GM23338 (cell line): Measurements from ENCODE around the gene LMBR1. TPM values are rescaled to one million over a fixed set of nuclear protein-coding genes. Genes with fewer than 3 reads are reported as not detected.

Source experiments
- ATAC-seq: fragments of 200-7000 bp; cut with Tn5 transposase; 3 replicates; pipeline ENCODE4 v1.9.1; 2020
- DNase-seq: peaks from one replicate; pipeline ENCODE4 v3.0.0-alpha.2; 2015; ENCODE audit warnings: low spot score
- H2AFZ ChIP-seq: fragments of 200-600 bp; sonication (generic); 2 replicates; pipeline ENCODE4 v1.8.0; 2016; ENCODE audit warnings: antibody characterized with exemption, mild to moderate bottlenecking, moderate library complexity
- H3F3A ChIP-seq: fragments of 200-600 bp; sonication (generic); replicated peaks from 2 replicates; pipeline ENCODE4 v1.8.0; 2017; ENCODE audit warnings: antibody characterized with exemption, mixed run types, low read depth
- H3K27ac ChIP-seq: fragments of 200-600 bp; sonication (generic); 2 replicates; pipeline ENCODE4 v1.6.1; 2016; ENCODE audit warnings: low read depth
- H3K27me3 ChIP-seq: fragments of 200-600 bp; sonication (generic); 2 replicates; pipeline ENCODE4 v1.8.0; 2016; ENCODE audit warnings: mild to moderate bottlenecking, mixed run types, moderate library complexity; ENCODE audit not compliant: insufficient read depth
- H3K36me3 ChIP-seq: fragments of 200-600 bp; sonication (generic); 2 replicates; pipeline ENCODE4 v1.8.0; 2016; ENCODE audit warnings: mild to moderate bottlenecking; ENCODE audit not compliant: insufficient read depth
- H3K4me1 ChIP-seq: fragments of 200-600 bp; sonication (generic); 2 replicates; pipeline ENCODE4 v1.8.0; 2016; ENCODE audit warnings: mild to moderate bottlenecking, moderate library complexity; ENCODE audit not compliant: insufficient read depth
- H3K4me2 ChIP-seq: fragments of 200-600 bp; sonication (generic); 2 replicates; pipeline ENCODE4 v1.7.1; 2017; ENCODE audit warnings: mixed run types
- H3K4me3 ChIP-seq: fragments of 200-600 bp; sonication (generic); 2 replicates; pipeline ENCODE4 v1.6.1; 2016; ENCODE audit warnings: mixed run types
- H3K79me2 ChIP-seq: fragments of 200-600 bp; sonication (generic); replicated peaks from 2 replicates; pipeline ENCODE4 v1.8.0; 2017; ENCODE audit warnings: mild to moderate bottlenecking; ENCODE audit not compliant: insufficient read depth
- H3K9me2 ChIP-seq: fragments of 200-600 bp; sonication (generic); 2 replicates; pipeline ENCODE4 v1.8.0; 2017; ENCODE audit not compliant: insufficient read depth
- H4K20me1 ChIP-seq: fragments of 200-600 bp; sonication (generic); replicated peaks from 2 replicates; pipeline ENCODE4 v1.8.0; 2017; ENCODE audit warnings: mild to moderate bottlenecking; ENCODE audit not compliant: insufficient read depth
- H3K27ac Mint-ChIP-seq: 2 replicates; pipeline ENCODE4 v1.8.0; 2020; ENCODE audit warnings: inconsistent platforms, mild to moderate bottlenecking, moderate library complexity, mixed read lengths
- H3K27me3 Mint-ChIP-seq: 3 replicates; pipeline ENCODE4 v1.8.0; 2022; ENCODE audit warnings: low read depth, mild to moderate bottlenecking, moderate library complexity, mixed read lengths, inconsistent platforms; ENCODE audit not compliant: insufficient read depth, poor library complexity
- H3K36me3 Mint-ChIP-seq: 3 replicates; pipeline ENCODE4 v1.8.0; 2021; ENCODE audit warnings: low read depth, mild to moderate bottlenecking, inconsistent platforms, moderate library complexity, mixed read lengths
- H3K4me1 Mint-ChIP-seq: 3 replicates; pipeline ENCODE4 v1.8.0; 2020; ENCODE audit warnings: mild to moderate bottlenecking, inconsistent platforms, mixed read lengths
- H3K4me3 Mint-ChIP-seq: 3 replicates; pipeline ENCODE4 v1.8.0; 2021; ENCODE audit warnings: moderate library complexity, mild to moderate bottlenecking, inconsistent platforms, mixed read lengths
- H3K9me3 Mint-ChIP-seq: 3 replicates; pipeline ENCODE4 v1.8.0; 2020; ENCODE audit warnings: moderate library complexity, mild to moderate bottlenecking, inconsistent platforms, mixed read lengths
- CREB1 ChIP-seq: fragments of 250-450 bp; sonication (Bioruptor Pico); IDR thresholded peaks from 2 replicates; pipeline ENCODE4 v1.5.0; 2020; ENCODE audit warnings: low read depth, mild to moderate bottlenecking, moderate library complexity
- ETS1 ChIP-seq: IDR thresholded peaks from 2 replicates; pipeline ENCODE4 v1.6.1; 2016; ENCODE audit warnings: antibody characterized with exemption
- EZH2 ChIP-seq: fragments of 200-600 bp; sonication (generic); IDR thresholded peaks from one replicate; pipeline ENCODE4 v1.8.0; 2017; ENCODE audit warnings: antibody characterized with exemption, mild to moderate bottlenecking, low read depth; ENCODE audit not compliant: unreplicated experiment
- EZH2phosphoT487 ChIP-seq: fragments of 200-600 bp; sonication (generic); IDR thresholded peaks from one replicate; pipeline ENCODE4 v1.8.1; 2018; ENCODE audit warnings: antibody characterized with exemption; ENCODE audit not compliant: unreplicated experiment
- JUNB ChIP-seq: IDR thresholded peaks from one replicate; pipeline ENCODE4 v1.6.1; 2016; ENCODE audit warnings: antibody characterized with exemption; ENCODE audit not compliant: unreplicated experiment
- NANOG ChIP-seq: IDR thresholded peaks from 2 replicates; pipeline ENCODE4 v1.6.1; 2016; ENCODE audit warnings: antibody characterized with exemption, borderline replicate concordance
- POLR2AphosphoS5 ChIP-seq: IDR thresholded peaks from 2 replicates; pipeline ENCODE4 v1.6.1; 2016; ENCODE audit warnings: antibody characterized with exemption, low read depth
- REST ChIP-seq: IDR thresholded peaks from one replicate; pipeline ENCODE4 v1.6.1; 2018; ENCODE audit warnings: antibody characterized with exemption; ENCODE audit not compliant: unreplicated experiment
- STAT1 ChIP-seq: IDR thresholded peaks from one replicate; pipeline ENCODE4 v1.6.1; 2016; ENCODE audit warnings: antibody characterized with exemption; ENCODE audit not compliant: unreplicated experiment
- ZNF114 ChIP-seq: fragments of 250-450 bp; sonication (Bioruptor Pico); IDR thresholded peaks from 2 replicates; pipeline ENCODE4 v1.5.0; 2020; ENCODE audit warnings: mild to moderate bottlenecking, moderate library complexity
- ZNF331 ChIP-seq: fragments of 250-450 bp; sonication (Bioruptor Pico); IDR thresholded peaks from 2 replicates; pipeline ENCODE4 v1.5.0; 2020; ENCODE audit warnings: low read depth, mild to moderate bottlenecking, moderate library complexity
- polyA plus RNA-seq: library from polyadenylated mRNA; unstranded; fragments of >200 nt; fragmentation: Nextera tagmentation; extraction: Ambion mirVana; gene quantifications from 2 replicates; pipeline ENCODE4 v1.2.1, GENCODE V29; 2016
- total RNA-seq: library from RNA; depleted of rRNA; stranded (reverse); fragments of >200 nt; shearing (Covaris generic); gene quantifications from 2 replicates; pipeline ENCODE4 v1.2.3, GENCODE V29; 2014
- TF ChIP-seq, protein P1 (sequence below): fragments of 250-450 bp; sonication (Bioruptor Pico); IDR thresholded peaks from 2 replicates; pipeline ENCODE4 v1.5.0; 2020; ENCODE audit warnings: mild to moderate bottlenecking, moderate library complexity
- TF ChIP-seq, protein P2 (sequence below), 2 experiments: fragments of 200-600 bp in 1 of 2; sonication (generic) in 1 of 2; conservative IDR thresholded peaks; 2 replicates each; pipeline versions ENCODE4 v1.5.1 to v1.6.1; 2016 to 2017; ENCODE audit warnings: antibody characterized with exemption in 2 of 2, low read depth in 2 of 2, mild to moderate bottlenecking in 2 of 2, moderate library complexity in 1 of 2

The LMBR1 gene
- total and polyA plus RNA-seq, 2 experiments from 2014 or later = 21.8 to 90.1 TPM

- DNase-seq = no peak
- Histone ChIP-seq H3K4me1 (no peaks in the 10 kb centered on the region), H3K36me3 (no peaks in the 10 kb centered on the region), H3K4me2 (no peak overlapping the region), H3K79me2 (peaks cover 11% of the 10 kb centered on the region; the same call in 1 of the 2 replicates), H4K20me1 (peaks cover 3% of the 10 kb centered on the region; the same call in 1 of the 2 replicates), H3F3A (no peaks in the 10 kb centered on the region), H3K27me3 (no peaks in the 10 kb centered on the region), H2AFZ (no peak overlapping the region), H3K9me2 (no peaks in the 10 kb centered on the region), H3K27ac (no peak overlapping the region), H3K4me3 (no peak overlapping the region)
- no peak overlapping the region for H3K27ac Mint-ChIP-seq
- no peaks in the 10 kb centered on the region for H3K27me3 Mint-ChIP-seq
- H3K9me3 Mint-ChIP-seq = no peaks in the 10 kb centered on the region
- peaks cover 3% of the 10 kb centered on the region; the same call in 1 of the 3 replicates for H3K36me3 Mint-ChIP-seq
- no peak for ATAC-seq
- H3K4me3 Mint-ChIP-seq = no peak overlapping the region
- peaks cover 14% of the 10 kb centered on the region for H3K4me1 Mint-ChIP-seq
- TF ChIP-seq, protein P1, sequence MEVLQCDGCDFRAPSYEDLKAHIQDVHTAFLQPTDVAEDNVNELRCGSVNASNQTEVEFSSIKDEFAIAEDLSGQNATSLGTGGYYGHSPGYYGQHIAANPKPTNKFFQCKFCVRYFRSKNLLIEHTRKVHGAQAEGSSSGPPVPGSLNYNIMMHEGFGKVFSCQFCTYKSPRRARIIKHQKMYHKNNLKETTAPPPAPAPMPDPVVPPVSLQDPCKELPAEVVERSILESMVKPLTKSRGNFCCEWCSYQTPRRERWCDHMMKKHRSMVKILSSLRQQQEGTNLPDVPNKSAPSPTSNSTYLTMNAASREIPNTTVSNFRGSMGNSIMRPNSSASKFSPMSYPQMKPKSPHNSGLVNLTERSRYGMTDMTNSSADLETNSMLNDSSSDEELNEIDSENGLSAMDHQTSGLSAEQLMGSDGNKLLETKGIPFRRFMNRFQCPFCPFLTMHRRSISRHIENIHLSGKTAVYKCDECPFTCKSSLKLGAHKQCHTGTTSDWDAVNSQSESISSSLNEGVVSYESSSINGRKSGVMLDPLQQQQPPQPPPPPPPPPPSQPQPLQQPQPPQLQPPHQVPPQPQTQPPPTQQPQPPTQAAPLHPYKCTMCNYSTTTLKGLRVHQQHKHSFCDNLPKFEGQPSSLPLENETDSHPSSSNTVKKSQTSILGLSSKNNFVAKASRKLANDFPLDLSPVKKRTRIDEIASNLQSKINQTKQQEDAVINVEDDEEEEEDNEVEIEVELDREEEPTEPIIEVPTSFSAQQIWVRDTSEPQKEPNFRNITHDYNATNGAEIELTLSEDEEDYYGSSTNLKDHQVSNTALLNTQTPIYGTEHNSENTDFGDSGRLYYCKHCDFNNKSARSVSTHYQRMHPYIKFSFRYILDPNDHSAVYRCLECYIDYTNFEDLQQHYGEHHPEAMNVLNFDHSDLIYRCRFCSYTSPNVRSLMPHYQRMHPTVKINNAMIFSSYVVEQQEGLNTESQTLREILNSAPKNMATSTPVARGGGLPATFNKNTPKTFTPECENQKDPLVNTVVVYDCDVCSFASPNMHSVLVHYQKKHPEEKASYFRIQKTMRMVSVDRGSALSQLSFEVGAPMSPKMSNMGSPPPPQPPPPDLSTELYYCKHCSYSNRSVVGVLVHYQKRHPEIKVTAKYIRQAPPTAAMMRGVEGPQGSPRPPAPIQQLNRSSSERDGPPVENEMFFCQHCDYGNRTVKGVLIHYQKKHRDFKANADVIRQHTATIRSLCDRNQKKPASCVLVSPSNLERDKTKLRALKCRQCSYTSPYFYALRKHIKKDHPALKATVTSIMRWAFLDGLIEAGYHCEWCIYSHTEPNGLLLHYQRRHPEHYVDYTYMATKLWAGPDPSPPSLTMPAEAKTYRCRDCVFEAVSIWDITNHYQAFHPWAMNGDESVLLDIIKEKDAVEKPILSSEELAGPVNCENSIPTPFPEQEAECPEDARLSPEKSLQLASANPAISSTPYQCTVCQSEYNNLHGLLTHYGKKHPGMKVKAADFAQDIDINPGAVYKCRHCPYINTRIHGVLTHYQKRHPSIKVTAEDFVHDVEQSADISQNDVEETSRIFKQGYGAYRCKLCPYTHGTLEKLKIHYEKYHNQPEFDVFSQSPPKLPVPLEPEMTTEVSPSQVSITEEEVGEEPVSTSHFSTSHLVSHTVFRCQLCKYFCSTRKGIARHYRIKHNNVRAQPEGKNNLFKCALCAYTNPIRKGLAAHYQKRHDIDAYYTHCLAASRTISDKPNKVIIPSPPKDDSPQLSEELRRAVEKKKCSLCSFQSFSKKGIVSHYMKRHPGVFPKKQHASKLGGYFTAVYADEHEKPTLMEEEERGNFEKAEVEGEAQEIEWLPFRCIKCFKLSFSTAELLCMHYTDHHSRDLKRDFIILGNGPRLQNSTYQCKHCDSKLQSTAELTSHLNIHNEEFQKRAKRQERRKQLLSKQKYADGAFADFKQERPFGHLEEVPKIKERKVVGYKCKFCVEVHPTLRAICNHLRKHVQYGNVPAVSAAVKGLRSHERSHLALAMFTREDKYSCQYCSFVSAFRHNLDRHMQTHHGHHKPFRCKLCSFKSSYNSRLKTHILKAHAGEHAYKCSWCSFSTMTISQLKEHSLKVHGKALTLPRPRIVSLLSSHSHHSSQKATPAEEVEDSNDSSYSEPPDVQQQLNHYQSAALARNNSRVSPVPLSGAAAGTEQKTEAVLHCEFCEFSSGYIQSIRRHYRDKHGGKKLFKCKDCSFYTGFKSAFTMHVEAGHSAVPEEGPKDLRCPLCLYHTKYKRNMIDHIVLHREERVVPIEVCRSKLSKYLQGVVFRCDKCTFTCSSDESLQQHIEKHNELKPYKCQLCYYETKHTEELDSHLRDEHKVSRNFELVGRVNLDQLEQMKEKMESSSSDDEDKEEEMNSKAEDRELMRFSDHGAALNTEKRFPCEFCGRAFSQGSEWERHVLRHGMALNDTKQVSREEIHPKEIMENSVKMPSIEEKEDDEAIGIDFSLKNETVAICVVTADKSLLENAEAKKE = no peak
- TF ChIP-seq ETS1 (no peak), EZH2 (no peak), NANOG (no peak), STAT1 (no peak), POLR2AphosphoS5 (no peak), ZNF114 (CRISPR knock-in tag) (no peak), REST (no peak), JUNB (no peak), ZNF331 (no peak), EZH2phosphoT487 (no peak), CREB1 (CRISPR knock-in tag) (no peak)
- TF ChIP-seq, protein P2, sequence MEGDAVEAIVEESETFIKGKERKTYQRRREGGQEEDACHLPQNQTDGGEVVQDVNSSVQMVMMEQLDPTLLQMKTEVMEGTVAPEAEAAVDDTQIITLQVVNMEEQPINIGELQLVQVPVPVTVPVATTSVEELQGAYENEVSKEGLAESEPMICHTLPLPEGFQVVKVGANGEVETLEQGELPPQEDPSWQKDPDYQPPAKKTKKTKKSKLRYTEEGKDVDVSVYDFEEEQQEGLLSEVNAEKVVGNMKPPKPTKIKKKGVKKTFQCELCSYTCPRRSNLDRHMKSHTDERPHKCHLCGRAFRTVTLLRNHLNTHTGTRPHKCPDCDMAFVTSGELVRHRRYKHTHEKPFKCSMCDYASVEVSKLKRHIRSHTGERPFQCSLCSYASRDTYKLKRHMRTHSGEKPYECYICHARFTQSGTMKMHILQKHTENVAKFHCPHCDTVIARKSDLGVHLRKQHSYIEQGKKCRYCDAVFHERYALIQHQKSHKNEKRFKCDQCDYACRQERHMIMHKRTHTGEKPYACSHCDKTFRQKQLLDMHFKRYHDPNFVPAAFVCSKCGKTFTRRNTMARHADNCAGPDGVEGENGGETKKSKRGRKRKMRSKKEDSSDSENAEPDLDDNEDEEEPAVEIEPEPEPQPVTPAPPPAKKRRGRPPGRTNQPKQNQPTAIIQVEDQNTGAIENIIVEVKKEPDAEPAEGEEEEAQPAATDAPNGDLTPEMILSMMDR (conservative IDR thresholded peaks at IDR 0.05; ENCODE audit: low read depth in 2 of 2) = no peak
Observed at GRCh38 chr7:156772725-156773124, 120.3 kb downstream of the LMBR1 start.
